K562 (cell line): ENCODE measurements around the gene TIMP4. TPM values are rescaled to one million over a fixed set of nuclear protein-coding genes. Genes with fewer than 3 reads are reported as not detected.

Source experiments
- CBX1 ChIP-seq: sonication (generic); IDR thresholded peaks from 2 replicates; pipeline ENCODE4 v1.6.1; 2016; ENCODE audit warnings: antibody characterized with exemption, low read depth, mild to moderate bottlenecking
- FOXK1 ChIP-seq: sonication (generic); formaldehyde crosslinking; IDR thresholded peaks from 2 replicates; pipeline ENCODE4 v1.8.0; 2022; ENCODE audit warnings: missing genetic modification reagents, mild to moderate bottlenecking, borderline replicate concordance
- NCOA1 ChIP-seq: fragments of 450-650 bp; IDR thresholded peaks from 2 replicates; pipeline ENCODE4 v1.6.1; 2016; ENCODE audit warnings: low read depth
- PCBP2 ChIP-seq: fragments of 200-400 bp; formaldehyde crosslinking; IDR thresholded peaks from 2 replicates; pipeline ENCODE4 v1.6.1; 2018; ENCODE audit warnings: low read length, low read depth, mild to moderate bottlenecking, moderate library complexity; ENCODE audit not compliant: poor library complexity, severe bottlenecking
- POLR2AphosphoS5 ChIP-seq: IDR thresholded peaks from 2 replicates; pipeline ENCODE4 v1.6.1; 2011; ENCODE audit warnings: mild to moderate bottlenecking, low read depth, low read length, moderate library complexity; ENCODE audit not compliant: control insufficient read depth, insufficient read depth
- ZBTB34 ChIP-seq: fragments of 250-450 bp; sonication (Bioruptor Pico); IDR thresholded peaks from 2 replicates; pipeline ENCODE4 v1.8.0; 2021; ENCODE audit warnings: mild to moderate bottlenecking, moderate library complexity
- ZNF280B ChIP-seq: fragments of 250-450 bp; sonication (Bioruptor Pico); IDR thresholded peaks from 2 replicates; pipeline ENCODE4 v1.5.1; 2021; ENCODE audit warnings: mild to moderate bottlenecking
- ZNF699 ChIP-seq: fragments of 250-450 bp; sonication (Bioruptor Pico); IDR thresholded peaks from 2 replicates; pipeline ENCODE4 v1.8.0; 2021; ENCODE audit warnings: mild to moderate bottlenecking, moderate library complexity; ENCODE audit not compliant: insufficient replicate concordance
- polyA plus RNA-seq, 8 experiments: library from polyadenylated mRNA; depleted of rRNA in 4 of 8; stranded (reverse) in 5 of 8; unstranded in 3 of 8; fragments of >200 nt; fragmentation: Nextera tagmentation in 2 of 8; fragmentation: Illumina TruSeq in 1 of 8; extraction: Ambion mirVana in 2 of 8; extraction: Trizol in 1 of 8; gene quantifications; 2 replicates each; pipeline versions ENCODE4 v1.2.1 to v1.2.3, GENCODE V29; 2011 to 2014; ENCODE audit warnings: inconsistent platforms in 1 of 8, missing spikeins in 1 of 8
- total RNA-seq, 7 experiments: library from RNA; depleted of rRNA in 6 of 7; stranded (reverse); fragments of >200 nt in 6 of 7; fragmentation: Illumina TruSeq in 2 of 7; extraction: Trizol in 2 of 7; gene quantifications; 2 replicates each; pipeline versions ENCODE4 v1.2.1 to v1.2.3, GENCODE V29; 2011 to 2021; ENCODE audit warnings: low replicate concordance in 1 of 7

The TIMP4 gene
- total and polyA plus RNA-seq, 9 of the 15 experiments (the other 6 are each of a cell fraction or from before 2014, with no cell fraction given) = 0.03 to 0.07 TPM; not detected in 7

- TF ChIP-seq FOXK1 (no peak), ZBTB34 (CRISPR knock-in tag) (no peak), NCOA1 (no peak), ZNF699 (CRISPR knock-in tag) (no peak), POLR2AphosphoS5 (no peak), CBX1 (no peak), ZNF280B (CRISPR knock-in tag) (no peak), PCBP2 (no peak)
These were observed 25.8 kb upstream of the TIMP4 start (continued) for GRCh38 chr3:12184541-12184940.
